WERI-Rb-1 (cell line): ENCODE measurements around the gene ARHGEF6.

ENCODE experiments used
- DNase-seq: peaks from one replicate; pipeline ENCODE4 v3.0.0-alpha.2; 2020
- H3K27ac ChIP-seq: fragments of 250-450 bp; sonication (Bioruptor Pico); 2 replicates; pipeline ENCODE4 v1.5.1; 2020; ENCODE audit warnings: mild to moderate bottlenecking, moderate library complexity
- H3K27me3 ChIP-seq: fragments of 250-450 bp; sonication (Bioruptor Pico); 2 replicates; pipeline ENCODE4 v1.5.1; 2021; ENCODE audit warnings: mild to moderate bottlenecking, low read depth, moderate library complexity; ENCODE audit not compliant: insufficient read depth, severe bottlenecking
- H3K36me3 ChIP-seq: fragments of 250-450 bp; sonication (Bioruptor Pico); 2 replicates; pipeline ENCODE4 v1.5.1; 2020; ENCODE audit warnings: mild to moderate bottlenecking, moderate library complexity
- H3K4me3 ChIP-seq: 2 replicates; pipeline ENCODE4 v1.5.1; 2011; ENCODE audit warnings: low read depth, mild to moderate bottlenecking, control low read depth, low read length
- H3K9me3 ChIP-seq: fragments of 250-450 bp; sonication (Bioruptor Pico); 2 replicates; pipeline ENCODE4 v1.5.1; 2021; ENCODE audit warnings: mild to moderate bottlenecking, moderate library complexity; ENCODE audit not compliant: severe bottlenecking
- TF ChIP-seq, protein P1 (sequence below): IDR thresholded peaks from 2 replicates; pipeline ENCODE4 v1.5.1; 2011; ENCODE audit warnings: low read depth, mild to moderate bottlenecking, control low read depth, inconsistent platforms, low read length

ARHGEF6 gene

DNA sequence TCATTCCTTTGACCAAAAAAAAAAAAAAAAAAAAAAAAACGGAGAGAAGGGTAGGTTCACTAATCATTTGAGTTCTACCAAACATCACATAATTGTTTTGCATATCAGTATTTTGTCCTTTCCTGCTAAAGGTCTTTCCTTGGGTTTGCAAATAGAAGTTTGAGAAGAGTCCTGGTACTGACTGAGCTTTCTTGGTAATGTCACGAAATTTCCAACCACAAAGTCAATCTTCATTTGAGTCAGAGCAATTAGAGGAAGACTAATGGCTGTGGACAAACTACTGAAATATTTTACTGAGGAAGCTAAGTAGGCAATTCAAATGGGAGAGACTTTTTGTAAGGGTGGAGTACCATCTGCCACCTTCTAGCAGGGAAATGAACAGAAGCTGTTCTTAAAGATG is 154.5 kb downstream of the ARHGEF6 start:
- no peak overlapping the region for H3K4me3 ChIP-seq
- TF ChIP-seq, protein P1, sequence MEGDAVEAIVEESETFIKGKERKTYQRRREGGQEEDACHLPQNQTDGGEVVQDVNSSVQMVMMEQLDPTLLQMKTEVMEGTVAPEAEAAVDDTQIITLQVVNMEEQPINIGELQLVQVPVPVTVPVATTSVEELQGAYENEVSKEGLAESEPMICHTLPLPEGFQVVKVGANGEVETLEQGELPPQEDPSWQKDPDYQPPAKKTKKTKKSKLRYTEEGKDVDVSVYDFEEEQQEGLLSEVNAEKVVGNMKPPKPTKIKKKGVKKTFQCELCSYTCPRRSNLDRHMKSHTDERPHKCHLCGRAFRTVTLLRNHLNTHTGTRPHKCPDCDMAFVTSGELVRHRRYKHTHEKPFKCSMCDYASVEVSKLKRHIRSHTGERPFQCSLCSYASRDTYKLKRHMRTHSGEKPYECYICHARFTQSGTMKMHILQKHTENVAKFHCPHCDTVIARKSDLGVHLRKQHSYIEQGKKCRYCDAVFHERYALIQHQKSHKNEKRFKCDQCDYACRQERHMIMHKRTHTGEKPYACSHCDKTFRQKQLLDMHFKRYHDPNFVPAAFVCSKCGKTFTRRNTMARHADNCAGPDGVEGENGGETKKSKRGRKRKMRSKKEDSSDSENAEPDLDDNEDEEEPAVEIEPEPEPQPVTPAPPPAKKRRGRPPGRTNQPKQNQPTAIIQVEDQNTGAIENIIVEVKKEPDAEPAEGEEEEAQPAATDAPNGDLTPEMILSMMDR = no peak
- no peak overlapping the region for H3K27ac ChIP-seq
- no peak for DNase-seq
- H3K9me3 ChIP-seq = no peaks in the 10 kb centered on the region
- H3K27me3 ChIP-seq = no peaks in the 10 kb centered on the region
- H3K36me3 ChIP-seq = no peaks in the 10 kb centered on the region

DNA sequence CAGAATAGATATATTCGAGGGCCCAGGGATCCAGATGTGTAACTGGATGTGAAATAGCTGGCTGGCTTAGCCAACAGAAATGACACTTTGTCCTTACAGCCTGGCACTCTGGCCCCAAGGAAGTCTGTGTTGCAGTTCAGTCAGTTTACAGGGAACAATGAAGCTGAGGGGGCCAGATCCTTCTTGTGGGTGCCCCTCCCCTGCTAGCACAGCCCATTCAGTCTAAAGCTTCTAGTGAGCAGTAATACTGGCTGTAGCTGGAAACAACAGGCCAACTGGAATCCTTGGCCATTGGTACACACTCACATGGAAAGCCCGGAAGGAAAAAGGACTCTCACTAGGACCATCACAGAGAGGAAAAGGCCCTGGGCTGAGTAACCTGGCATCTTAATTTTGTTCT is 155.5 kb downstream of the ARHGEF6 start:
- Histone ChIP-seq H3K4me3 (no peak overlapping the region), H3K36me3 (no peaks in the 10 kb centered on the region), H3K9me3 (no peaks in the 10 kb centered on the region), H3K27ac (no peak overlapping the region), H3K27me3 (no peaks in the 10 kb centered on the region)
- TF ChIP-seq, protein P1 = no peak
- DNase-seq = no peak

GRCh38 chrX:136623396-136623795 is 157.3 kb downstream of the ARHGEF6 start:
- DNase-seq = no peak
- H3K4me3 ChIP-seq = no peak overlapping the region
- no peak overlapping the region for H3K27ac ChIP-seq
- no peaks in the 10 kb centered on the region for H3K27me3 ChIP-seq
- TF ChIP-seq, protein P1 = no peak
- no peaks in the 10 kb centered on the region for H3K9me3 ChIP-seq
- H3K36me3 ChIP-seq = no peaks in the 10 kb centered on the region

DNA sequence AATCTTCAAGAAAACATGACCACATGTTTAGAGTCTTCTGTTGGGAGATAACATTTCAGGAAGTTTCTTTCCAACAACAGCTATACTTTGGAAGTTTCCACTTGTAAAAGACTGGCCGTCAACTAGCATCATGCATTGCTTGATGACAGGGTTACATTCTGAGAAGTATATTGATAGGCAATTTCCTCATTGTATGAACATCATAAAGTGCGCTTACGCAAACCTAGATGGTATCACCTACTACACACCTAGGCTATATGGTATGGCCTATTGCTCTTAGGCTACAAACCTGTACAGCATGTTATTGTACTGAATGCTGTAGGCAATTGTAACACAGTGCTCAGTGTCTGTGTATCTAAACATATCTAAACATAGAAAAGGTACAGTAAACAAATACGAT is 158.2 kb downstream of the ARHGEF6 start:
- TF ChIP-seq, protein P1 = no peak
- H3K36me3 ChIP-seq = no peaks in the 10 kb centered on the region
- no peaks in the 10 kb centered on the region for H3K9me3 ChIP-seq
- H3K4me3 ChIP-seq = no peak overlapping the region
- DNase-seq = no peak
- no peak overlapping the region for H3K27ac ChIP-seq
- H3K27me3 ChIP-seq = no peaks in the 10 kb centered on the region

- no peaks in the 10 kb centered on the region for H3K9me3 ChIP-seq
- H3K36me3 ChIP-seq = no peaks in the 10 kb centered on the region
- DNase-seq = no peak
- H3K4me3 ChIP-seq = no peak overlapping the region
- TF ChIP-seq, protein P1 = no peak
- H3K27me3 ChIP-seq = no peaks in the 10 kb centered on the region
- H3K27ac ChIP-seq = no peak overlapping the region
Observed at GRCh38 chrX:136620780-136621179, 160.0 kb downstream of the ARHGEF6 start.

- Histone ChIP-seq H3K36me3 (no peaks in the 10 kb centered on the region), H3K27me3 (no peaks in the 10 kb centered on the region), H3K27ac (no peak overlapping the region), H3K4me3 (no peak overlapping the region), H3K9me3 (no peaks in the 10 kb centered on the region)
- no peak for DNase-seq
- TF ChIP-seq, protein P1 = no peak
Observed at GRCh38 chrX:136619899-136620505, 160.7 kb downstream of the ARHGEF6 start.
